Hepatocyte (in vitro differentiated cells): Measurements from ENCODE around the gene CPLX4. TPM values are rescaled to one million over a fixed set of nuclear protein-coding genes. Genes with fewer than 3 reads are reported as not detected.

Experiments used
- DNase-seq: peaks from one replicate; pipeline ENCODE4 v3.0.0-alpha.2; 2016; ENCODE audit warnings: low spot score
- H2AFZ ChIP-seq: fragments of 200-600 bp; sonication (generic); 2 replicates; pipeline ENCODE4 v1.6.0; 2016; ENCODE audit warnings: antibody characterized with exemption, mild to moderate bottlenecking
- H3K27ac ChIP-seq: fragments of 200-600 bp; sonication (generic); 2 replicates; pipeline ENCODE4 v1.5.1; 2016; ENCODE audit warnings: mild to moderate bottlenecking
- H3K27me3 ChIP-seq: fragments of 200-600 bp; sonication (generic); 2 replicates; pipeline ENCODE4 v1.6.1; 2016
- H3K36me3 ChIP-seq: fragments of 200-600 bp; sonication (generic); replicated peaks from 2 replicates; pipeline ENCODE4 v1.5.1; 2016; ENCODE audit warnings: low read depth; ENCODE audit not compliant: insufficient read depth
- H3K4me1 ChIP-seq: fragments of 200-600 bp; sonication (generic); 2 replicates; pipeline ENCODE4 v1.5.1; 2016; ENCODE audit warnings: mild to moderate bottlenecking, moderate library complexity; ENCODE audit not compliant: insufficient read depth
- H3K4me2 ChIP-seq: fragments of 200-600 bp; sonication (generic); 2 replicates; pipeline ENCODE4 v1.6.0; 2016
- H3K4me3 ChIP-seq: fragments of 200-600 bp; sonication (generic); 2 replicates; pipeline ENCODE4 v1.5.1; 2016; ENCODE audit warnings: mild to moderate bottlenecking
- H3K79me2 ChIP-seq: fragments of 200-600 bp; sonication (generic); 2 replicates; pipeline ENCODE4 v1.6.0; 2017; ENCODE audit warnings: mild to moderate bottlenecking
- H3K9me2 ChIP-seq: fragments of 200-600 bp; sonication (generic); replicated peaks from 2 replicates; pipeline ENCODE4 v1.6.0; 2017; ENCODE audit warnings: mild to moderate bottlenecking; ENCODE audit not compliant: insufficient read depth
- H3K9me3 ChIP-seq: fragments of 200-600 bp; sonication (generic); 2 replicates; pipeline ENCODE4 v1.5.1; 2016; ENCODE audit warnings: low read depth, mild to moderate bottlenecking
- H4K20me1 ChIP-seq: fragments of 200-600 bp; sonication (generic); 2 replicates; pipeline ENCODE4 v1.6.0; 2016; ENCODE audit warnings: mild to moderate bottlenecking; ENCODE audit not compliant: insufficient read depth, poor library complexity, severe bottlenecking
- EZH2 ChIP-seq: fragments of 200-600 bp; sonication (generic); IDR thresholded peaks from 2 replicates; pipeline ENCODE4 v1.6.1; 2016; ENCODE audit warnings: antibody characterized with exemption, mild to moderate bottlenecking, borderline replicate concordance
- EZH2phosphoT487 ChIP-seq: fragments of 200-600 bp; sonication (generic); IDR thresholded peaks from one replicate; pipeline ENCODE4 v1.6.1; 2018; ENCODE audit warnings: antibody characterized with exemption, mild to moderate bottlenecking, low read depth, moderate library complexity; ENCODE audit not compliant: unreplicated experiment, severe bottlenecking
- WGBS: methylation state at CpG from one replicate; pipeline ENCODE4 v1.1.6; 2016; ENCODE audit warnings: low lambda C conversion rate; ENCODE audit errors: missing lambda C conversion rate; 5-methylcytosine and 5-hydroxymethylcytosine counted together
- polyA plus RNA-seq: library from polyadenylated mRNA; unstranded; fragments of >200 nt; fragmentation: Nextera tagmentation; extraction: Ambion mirVana; gene quantifications from 2 replicates; pipeline ENCODE4 v1.2.1, GENCODE V29; 2016
- total RNA-seq: library from RNA; depleted of rRNA; stranded (reverse); fragments of >200 nt; gene quantifications from 2 replicates; pipeline ENCODE4 v1.2.3, GENCODE V29; 2014
- TF ChIP-seq, protein P1 (sequence below): fragments of 200-600 bp; sonication (generic); IDR thresholded peaks from 2 replicates; pipeline ENCODE4 v1.5.1; 2016; ENCODE audit warnings: antibody characterized with exemption, mild to moderate bottlenecking; ENCODE audit not compliant: poor library complexity

The CPLX4 gene
- total and polyA plus RNA-seq, 2 experiments from 2014 or later = not detected

DNA sequence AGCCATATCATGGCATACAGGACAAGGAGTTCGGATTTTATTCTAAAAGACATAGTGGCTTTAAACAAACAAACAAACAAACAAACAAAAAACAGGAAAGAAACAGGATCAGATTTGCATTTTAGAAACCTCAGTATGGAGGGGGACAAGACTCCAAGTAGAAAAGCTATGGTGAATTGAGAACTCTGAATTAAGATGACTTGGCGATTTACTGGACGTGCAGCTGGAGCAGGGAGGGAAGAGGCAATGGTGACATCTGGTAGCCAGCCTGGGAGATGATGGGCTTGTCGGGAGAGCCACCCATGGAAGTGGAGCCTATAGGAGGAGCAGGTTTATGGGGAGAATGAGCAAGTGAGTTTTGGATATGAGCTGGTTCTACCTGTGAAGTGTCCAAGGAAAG lies 13.2 kb downstream of the CPLX4 start:
- H3K9me3 ChIP-seq = no peaks in the 10 kb centered on the region
- H3K9me2 ChIP-seq = no peaks in the 10 kb centered on the region
- TF ChIP-seq EZH2phosphoT487 (no peak), EZH2 (no peak)
- TF ChIP-seq, protein P1, sequence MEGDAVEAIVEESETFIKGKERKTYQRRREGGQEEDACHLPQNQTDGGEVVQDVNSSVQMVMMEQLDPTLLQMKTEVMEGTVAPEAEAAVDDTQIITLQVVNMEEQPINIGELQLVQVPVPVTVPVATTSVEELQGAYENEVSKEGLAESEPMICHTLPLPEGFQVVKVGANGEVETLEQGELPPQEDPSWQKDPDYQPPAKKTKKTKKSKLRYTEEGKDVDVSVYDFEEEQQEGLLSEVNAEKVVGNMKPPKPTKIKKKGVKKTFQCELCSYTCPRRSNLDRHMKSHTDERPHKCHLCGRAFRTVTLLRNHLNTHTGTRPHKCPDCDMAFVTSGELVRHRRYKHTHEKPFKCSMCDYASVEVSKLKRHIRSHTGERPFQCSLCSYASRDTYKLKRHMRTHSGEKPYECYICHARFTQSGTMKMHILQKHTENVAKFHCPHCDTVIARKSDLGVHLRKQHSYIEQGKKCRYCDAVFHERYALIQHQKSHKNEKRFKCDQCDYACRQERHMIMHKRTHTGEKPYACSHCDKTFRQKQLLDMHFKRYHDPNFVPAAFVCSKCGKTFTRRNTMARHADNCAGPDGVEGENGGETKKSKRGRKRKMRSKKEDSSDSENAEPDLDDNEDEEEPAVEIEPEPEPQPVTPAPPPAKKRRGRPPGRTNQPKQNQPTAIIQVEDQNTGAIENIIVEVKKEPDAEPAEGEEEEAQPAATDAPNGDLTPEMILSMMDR = no peak
- H2AFZ ChIP-seq = no peak overlapping the region
- DNase-seq = no peak
- no peaks in the 10 kb centered on the region for H4K20me1 ChIP-seq
- no peak overlapping the region for H3K4me2 ChIP-seq
- no peaks in the 10 kb centered on the region for H3K4me1 ChIP-seq
- no peak overlapping the region for H3K27ac ChIP-seq
- no peaks in the 10 kb centered on the region for H3K79me2 ChIP-seq
- H3K4me3 ChIP-seq = no peak overlapping the region
- 84% methylated on average over 4 of the region's 4 CpGs for WGBS
- H3K36me3 ChIP-seq = no peaks in the 10 kb centered on the region
- peaks cover 51% of the 10 kb centered on the region for H3K27me3 ChIP-seq

GRCh38 chr18:59303656-59304195 lies 14.7 kb downstream of the CPLX4 start:
- WGBS = 87% methylated on average over 9 of the region's 9 CpGs
- TF ChIP-seq, protein P1 = no peak
- TF ChIP-seq EZH2 = no peak
- TF ChIP-seq EZH2phosphoT487 = no peak
- DNase-seq = no peak
- H3K27me3 ChIP-seq = peaks cover 49% of the 10 kb centered on the region
- H3K4me2 ChIP-seq = no peak overlapping the region
- no peak overlapping the region for H3K4me3 ChIP-seq
- no peaks in the 10 kb centered on the region for H3K79me2 ChIP-seq
- no peak overlapping the region for H3K27ac ChIP-seq
- H3K36me3 ChIP-seq = no peaks in the 10 kb centered on the region
- no peaks in the 10 kb centered on the region for H3K9me3 ChIP-seq
- H3K4me1 ChIP-seq = no peaks in the 10 kb centered on the region
- no peak overlapping the region for H2AFZ ChIP-seq
- no peaks in the 10 kb centered on the region for H3K9me2 ChIP-seq
- no peaks in the 10 kb centered on the region for H4K20me1 ChIP-seq

DNA sequence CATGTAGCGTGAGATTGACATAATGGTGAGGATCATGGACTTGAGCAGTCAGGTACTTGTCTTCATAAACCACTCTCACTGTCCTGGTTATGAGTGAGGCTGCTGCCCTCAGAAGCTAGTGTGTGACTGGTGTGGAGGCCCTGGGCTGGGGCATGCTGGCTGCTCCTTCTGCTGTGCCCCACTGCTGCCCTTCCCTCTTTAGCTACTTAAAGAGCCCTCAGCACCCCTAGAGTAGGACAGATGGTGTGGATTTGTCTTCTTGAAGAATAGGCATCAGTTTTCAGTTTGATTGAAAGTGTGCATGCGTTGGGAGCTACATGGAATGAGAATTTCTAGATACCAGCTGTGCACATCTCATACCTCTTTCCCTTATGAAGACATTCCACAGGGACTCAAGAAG lies 15.4 kb downstream of the CPLX4 start:
- H3K4me3 ChIP-seq = no peak overlapping the region
- H3K4me2 ChIP-seq = no peak overlapping the region
- DNase-seq = no peak
- no peaks in the 10 kb centered on the region for H3K36me3 ChIP-seq
- H3K9me3 ChIP-seq = no peaks in the 10 kb centered on the region
- no peaks in the 10 kb centered on the region for H3K9me2 ChIP-seq
- TF ChIP-seq EZH2 = no peak
- TF ChIP-seq EZH2phosphoT487 = no peak
- TF ChIP-seq, protein P1 = no peak
- H3K27ac ChIP-seq = no peak overlapping the region
- WGBS = 81% methylated on average over 2 of the region's 2 CpGs
- H2AFZ ChIP-seq = no peak overlapping the region
- no peaks in the 10 kb centered on the region for H3K4me1 ChIP-seq
- H3K79me2 ChIP-seq = no peaks in the 10 kb centered on the region
- peaks cover 52% of the 10 kb centered on the region for H3K27me3 ChIP-seq
- H4K20me1 ChIP-seq = no peaks in the 10 kb centered on the region

GRCh38 chr18:59301929-59302328 lies 16.5 kb downstream of the CPLX4 start:
- WGBS = 86% methylated on average over 4 of the region's 4 CpGs
- Histone ChIP-seq H3K4me1 (no peaks in the 10 kb centered on the region), H4K20me1 (no peaks in the 10 kb centered on the region), H3K27me3 (peaks cover 49% of the 10 kb centered on the region), H2AFZ (no peak overlapping the region), H3K27ac (no peak overlapping the region), H3K4me2 (no peak overlapping the region), H3K36me3 (no peaks in the 10 kb centered on the region), H3K9me2 (no peaks in the 10 kb centered on the region), H3K79me2 (no peaks in the 10 kb centered on the region), H3K4me3 (no peak overlapping the region), H3K9me3 (no peaks in the 10 kb centered on the region)
- TF ChIP-seq EZH2phosphoT487 (no peak), EZH2 (no peak)
- TF ChIP-seq, protein P1 = no peak
- DNase-seq = no peak
